Measurements from ENCODE around the gene MEMO1.
"Not testable (repeated sequence)": the region's sequence is repeated elsewhere in the genome, so short reads cannot be mapped to it uniquely, and the experiment has no call there.

Gene MEMO1

DNA sequence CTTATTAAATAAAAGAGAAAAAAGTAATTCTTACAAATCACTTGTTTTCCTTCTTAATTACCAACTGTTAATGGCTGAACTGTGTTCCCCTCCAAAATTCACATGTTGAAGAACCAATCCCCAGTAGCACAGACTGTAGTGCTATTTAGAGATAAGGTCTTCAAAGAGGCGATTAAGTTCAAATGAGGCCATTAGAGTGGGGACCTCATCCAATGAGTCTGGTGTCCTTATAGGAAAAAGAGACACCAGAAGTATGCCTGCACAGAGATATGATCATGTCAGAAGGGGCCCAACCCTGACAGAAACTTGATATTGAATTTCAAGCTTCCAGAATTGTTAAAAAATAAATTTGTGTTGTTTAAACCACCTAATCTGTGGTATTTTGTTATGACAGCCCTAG lies 89.8 kb downstream of the MEMO1 start:
- no peaks in the 10 kb centered on the region for H3K9me3 ChIP-seq (replicated peaks in 1 of 11)
- H4K20me1 ChIP-seq = peaks cover 0 to 21% (median 6%) of the 10 kb centered on the region in 11 experiments; a peak in 7 of 22 replicates
- H3K27ac ChIP-seq = no peak overlapping the region
- H3K4me1 ChIP-seq = 0 out of 20 replicates have a peak, but pooled peaks cover 0 to 3% (median 0%) of the 10 kb centered on the region in 10 experiments
- no peak overlapping the region for H3K4me2 ChIP-seq
- H3K9ac ChIP-seq = no peak overlapping the region
- no peak for TF ChIP-seq Cebpa-rat (IDR thresholded peaks at IDR 0.05)
- no peaks in the 10 kb centered on the region for H3K27me3 ChIP-seq
- H3K36me3 ChIP-seq = peaks cover 58 to 89% (median 77%) of the 10 kb centered on the region in 11 experiments
- H3K4me3 ChIP-seq = no peak overlapping the region

DNA sequence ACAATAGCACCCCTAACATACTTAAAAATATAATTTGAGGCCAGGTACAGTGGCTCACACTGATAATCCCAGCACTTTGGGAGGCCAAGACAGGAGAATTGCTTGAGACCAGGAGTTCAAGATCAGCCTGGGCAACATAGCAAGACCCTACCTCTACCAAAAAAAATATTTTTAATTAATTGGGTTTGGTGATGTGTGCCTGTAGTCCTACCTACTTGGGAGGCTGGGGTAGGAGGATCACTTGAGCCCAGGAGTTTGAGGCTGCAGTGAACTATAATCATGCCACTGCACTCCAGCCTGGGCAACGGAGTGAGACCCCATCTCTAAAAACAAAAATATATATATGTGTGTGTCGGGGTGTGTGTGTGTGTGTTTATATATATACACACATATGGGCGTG lies 91.3 kb downstream of the MEMO1 start:
- Histone ChIP-seq H3K4me1 (peaks cover 0 to 18% (median 0%) of the 10 kb centered on the region in 10 experiments; a peak in 5 of 20 replicates), H3K9ac (no peak overlapping the region), H4K20me1 (peaks cover 0 to 29% (median 11%) of the 10 kb centered on the region in 11 experiments; a peak in 9 of 22 replicates), H3K27me3 (no peaks in the 10 kb centered on the region), H3K4me2 (no peak overlapping the region), H3K27ac (no peak overlapping the region), H3K9me3 (replicated peaks in 1 of 11) (no peaks in the 10 kb centered on the region), H3K4me3 (no peak overlapping the region), H3K36me3 (peaks cover 53 to 90% (median 77%) of the 10 kb centered on the region in 11 experiments)
- TF ChIP-seq Cebpa-rat (IDR thresholded peaks at IDR 0.05) = no peak

DNA sequence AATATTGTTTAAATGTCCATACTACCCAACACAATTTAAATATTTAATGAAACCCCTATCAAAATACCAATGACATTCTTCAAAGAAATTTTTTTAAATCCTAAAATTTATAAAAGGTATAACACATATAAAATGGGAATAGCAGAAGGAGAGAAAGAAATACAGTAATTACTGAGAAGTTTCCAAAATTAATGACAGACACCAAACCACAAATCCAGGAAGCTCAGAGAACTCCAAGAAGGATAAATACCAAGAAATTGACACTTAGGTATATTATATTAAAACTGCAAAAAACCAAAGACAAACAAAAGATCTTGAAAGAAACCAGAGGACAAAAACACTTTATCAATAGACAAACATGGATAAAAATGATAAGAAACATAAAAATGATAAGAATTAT lies 101.1 kb downstream of the MEMO1 start:
- Histone ChIP-seq H3K36me3 (peaks cover 53 to 91% (median 86%) of the 10 kb centered on the region in 11 experiments), H3K9ac (no peak overlapping the region), H3K4me1 (peaks cover 0 to 3% (median 0%) of the 10 kb centered on the region in 10 experiments; a peak in 5 of 20 replicates), H3K27me3 (no peaks in the 10 kb centered on the region), H3K4me2 (no peak overlapping the region), H3K4me3 (no peak overlapping the region), H3K9me3 (replicated peaks in 1 of 11) (peaks cover 0 to 4% (median 0%) of the 10 kb centered on the region in 11 experiments; a peak in 3 of 22 replicates), H4K20me1 (peaks cover 0 to 27% (median 0%) of the 10 kb centered on the region in 11 experiments; a peak in 4 of 22 replicates), H3K27ac (no peak overlapping the region)
- no peak for TF ChIP-seq Cebpa-rat (IDR thresholded peaks at IDR 0.05)

DNA sequence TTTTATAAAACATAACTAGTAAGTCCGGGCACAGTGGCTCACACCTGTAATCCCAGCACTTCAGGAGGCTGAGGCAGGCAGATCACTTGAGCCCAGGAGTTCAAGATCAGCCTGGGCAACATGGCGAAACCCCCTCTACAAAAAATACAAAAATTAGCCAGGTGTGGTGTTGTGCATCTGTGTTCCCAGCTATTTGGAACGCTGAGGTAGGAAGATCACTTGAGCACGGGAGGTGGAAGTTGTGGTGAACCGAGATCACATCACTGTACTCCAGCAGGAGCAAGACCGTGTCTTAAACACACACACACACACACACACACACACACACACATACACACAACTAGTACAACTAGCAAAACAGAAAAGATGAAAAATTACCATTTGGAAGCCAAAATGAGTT lies 103.3 kb downstream of the MEMO1 start:
- Histone ChIP-seq H3K36me3 (peaks cover 50 to 84% (median 75%) of the 10 kb centered on the region in 11 experiments), H3K4me1 (peaks cover 0 to 17% (median 7%) of the 10 kb centered on the region in 10 experiments; a peak in 10 of 20 replicates), H4K20me1 (peaks cover 0 to 23% (median 0%) of the 10 kb centered on the region in 11 experiments; a peak in 3 of 22 replicates)
- H3K9me3 ChIP-seq (replicated peaks in 1 of 11); H3K4me3 ChIP-seq; H3K4me2 ChIP-seq; H3K27ac ChIP-seq; H3K27me3 ChIP-seq; H3K9ac ChIP-seq: not testable (repeated sequence)

DNA sequence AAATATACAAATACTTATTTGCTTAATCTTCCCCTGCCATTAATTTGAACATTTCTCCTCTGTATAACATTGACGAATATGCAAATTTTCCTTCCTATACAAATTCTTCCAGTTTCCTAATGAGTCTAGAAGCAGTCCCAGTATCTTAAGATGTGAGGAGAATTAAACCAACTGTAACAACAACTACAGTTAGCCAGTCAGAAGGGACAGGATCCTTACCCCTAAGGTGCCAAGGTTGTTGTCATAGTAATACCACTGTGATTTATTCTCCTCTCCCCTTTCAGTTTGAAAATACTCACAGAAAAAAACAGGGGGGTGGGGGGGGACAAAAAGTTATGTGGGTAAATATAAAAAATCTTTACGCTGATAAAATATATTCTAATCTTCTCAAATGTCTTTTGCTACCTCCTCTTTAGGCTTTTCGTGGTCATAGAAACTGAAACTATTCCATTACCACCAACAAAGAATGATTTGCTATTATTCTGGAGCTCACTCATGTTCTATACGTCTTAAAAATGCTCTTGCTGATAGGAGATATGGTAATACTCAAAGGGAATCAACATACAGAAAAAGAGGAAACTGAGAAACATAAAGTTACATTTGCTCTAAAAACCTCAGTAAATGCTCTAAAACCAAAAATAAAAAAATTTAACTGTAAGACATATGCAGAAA lies 107.6 kb downstream of the MEMO1 start:
- Histone ChIP-seq H3K27ac (peak overlapping the region in 6 of 11 experiments; percentile 8 to 26 (median 20); a peak in 4 of 22 replicates), H3K36me3 (peaks cover 67 to 93% (median 83%) of the 10 kb centered on the region in 11 experiments)

DNA sequence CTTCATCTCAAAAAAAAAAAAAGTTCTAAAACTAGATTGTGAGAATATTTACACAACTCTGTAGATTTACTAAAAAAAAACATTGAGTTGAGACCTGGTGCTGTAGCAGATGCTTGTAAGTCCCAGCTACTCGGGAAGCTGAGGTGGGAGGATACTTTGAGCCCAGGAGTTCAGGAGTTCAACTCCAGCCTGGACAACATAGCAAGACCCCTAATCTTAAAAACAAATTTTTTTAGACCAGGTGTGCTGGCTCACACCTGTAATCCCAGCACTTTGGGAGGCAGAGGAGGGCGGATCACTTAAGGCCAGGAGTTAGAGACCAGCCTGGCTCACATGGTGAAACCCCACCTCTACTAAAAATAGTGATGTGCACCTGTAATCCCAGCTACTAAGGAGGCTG lies 108.9 kb downstream of the MEMO1 start:
- H3K9me3 ChIP-seq (replicated peaks in 1 of 11) = peaks cover 50 to 55% (median 54%) of the 10 kb centered on the region in 11 experiments
- H3K27ac ChIP-seq = no peak overlapping the region
- H3K4me2 ChIP-seq = no peak overlapping the region
- H3K36me3 ChIP-seq = peaks cover 70 to 93% (median 85%) of the 10 kb centered on the region in 11 experiments
- peaks cover 0 to 23% (median 0%) of the 10 kb centered on the region in 11 experiments; a peak in 2 of 22 replicates for H4K20me1 ChIP-seq
- no peak overlapping the region for H3K4me3 ChIP-seq
- no peaks in the 10 kb centered on the region for H3K27me3 ChIP-seq
- TF ChIP-seq Cebpa-rat (IDR thresholded peaks at IDR 0.05) = no peak
- H3K4me1 ChIP-seq = peaks cover 0 to 17% (median 7%) of the 10 kb centered on the region in 10 experiments; a peak in 10 of 20 replicates
- no peak overlapping the region for H3K9ac ChIP-seq

More for the DNA sequence above, 107.6 kb downstream of the MEMO1 start:
- TF ChIP-seq Cebpa-rat (IDR thresholded peaks at IDR 0.05) = no peak
- Histone ChIP-seq H3K4me3 (no peak overlapping the region), H3K9ac (no peak overlapping the region), H3K9me3 (replicated peaks in 1 of 11) (peaks cover 36 to 42% (median 40%) of the 10 kb centered on the region in 11 experiments), H4K20me1 (peaks cover 0 to 23% (median 0%) of the 10 kb centered on the region in 11 experiments; a peak in 2 of 22 replicates), H3K4me1 (peaks cover 0 to 17% (median 7%) of the 10 kb centered on the region in 10 experiments; a peak in 10 of 20 replicates), H3K27me3 (no peaks in the 10 kb centered on the region), H3K4me2 (peak overlapping the region in 5 of 11 experiments; percentile 8 to 31 (median 18); a peak in 3 of 22 replicates)

DNA sequence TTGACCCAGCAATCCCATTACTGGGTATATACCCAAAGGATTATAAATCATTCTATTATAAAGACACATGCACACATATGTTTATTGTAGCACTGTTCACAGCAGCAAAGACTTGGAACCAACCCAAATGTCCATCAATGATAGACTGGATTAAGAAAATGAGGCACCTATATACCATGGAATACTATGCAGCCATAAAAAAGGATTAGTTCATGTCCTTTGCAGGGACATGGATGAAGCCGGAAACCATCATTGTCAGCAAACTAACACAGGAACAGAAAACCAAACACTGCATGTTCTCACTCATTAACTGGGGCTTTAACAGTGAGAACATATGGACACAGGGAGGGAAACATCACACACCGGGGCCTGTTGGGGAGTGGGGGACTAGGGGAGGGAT lies 110.7 kb downstream of the MEMO1 start:
- H3K27ac ChIP-seq, H3K4me3 ChIP-seq, H3K9ac ChIP-seq, H3K27me3 ChIP-seq, H3K4me2 ChIP-seq: not testable (repeated sequence)
- H3K9me3 ChIP-seq (replicated peaks in 1 of 11) = peaks cover 52 to 68% (median 58%) of the 10 kb centered on the region in 11 experiments
- H3K36me3 ChIP-seq = peaks cover 64 to 93% (median 83%) of the 10 kb centered on the region in 11 experiments
- peaks cover 0 to 21% (median 0%) of the 10 kb centered on the region in 11 experiments; a peak in 2 of 22 replicates for H4K20me1 ChIP-seq
- H3K4me1 ChIP-seq = peaks cover 0 to 20% (median 7%) of the 10 kb centered on the region in 10 experiments; a peak in 12 of 20 replicates

DNA sequence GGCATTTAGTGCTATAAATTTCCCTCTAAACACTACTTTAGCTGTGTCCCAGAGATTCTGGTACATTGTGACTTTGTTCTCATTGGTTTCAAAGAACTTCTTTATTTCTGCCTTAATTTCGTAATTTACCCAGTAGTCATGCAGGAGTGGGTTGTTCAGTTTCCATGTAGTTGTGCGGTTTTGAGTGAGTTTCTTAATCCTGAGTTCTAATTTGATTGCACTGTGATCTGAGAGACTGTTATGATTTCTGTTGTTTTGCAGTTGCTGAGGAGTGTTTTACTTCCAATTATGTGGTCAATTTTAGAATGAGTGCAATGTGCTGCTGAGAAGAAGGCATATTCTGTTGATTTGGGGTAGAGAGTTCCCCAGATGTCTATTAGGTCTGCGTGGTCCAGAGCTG lies 112.5 kb downstream of the MEMO1 start:
- not testable (repeated sequence) for H3K27me3 ChIP-seq, H3K27ac ChIP-seq, H3K9ac ChIP-seq, H3K4me3 ChIP-seq, H3K4me2 ChIP-seq
- Histone ChIP-seq H3K4me1 (peaks cover 10 to 22% (median 17%) of the 10 kb centered on the region in 10 experiments), H4K20me1 (peaks cover 0 to 15% (median 0%) of the 10 kb centered on the region in 11 experiments; a peak in 5 of 22 replicates), H3K9me3 (replicated peaks in 1 of 11) (peaks cover 52 to 68% (median 58%) of the 10 kb centered on the region in 11 experiments), H3K36me3 (peaks cover 58 to 88% (median 78%) of the 10 kb centered on the region in 11 experiments)

DNA sequence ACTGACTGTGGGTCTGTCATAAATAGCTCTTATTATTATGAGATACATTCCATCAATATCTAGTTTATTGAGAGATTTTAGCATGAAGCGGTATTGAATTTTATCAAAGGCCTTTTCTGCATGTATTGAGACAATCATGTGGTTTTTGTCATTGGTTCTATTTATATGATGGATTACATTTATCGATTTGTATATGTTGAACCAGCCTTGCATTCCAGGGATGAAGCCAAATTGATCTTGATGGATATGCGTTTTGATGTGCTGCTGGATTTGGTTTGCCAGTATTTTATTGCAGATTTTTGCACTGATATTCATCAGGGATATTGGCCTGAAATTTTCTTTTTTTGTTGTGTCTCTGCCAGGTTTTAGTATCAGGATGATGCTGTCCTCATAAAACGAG lies 113.5 kb downstream of the MEMO1 start:
- H3K4me2 ChIP-seq, H3K4me3 ChIP-seq, H3K9ac ChIP-seq, H3K27ac ChIP-seq, H3K27me3 ChIP-seq: not testable (repeated sequence)
- Histone ChIP-seq H4K20me1 (peaks cover 0 to 20% (median 0%) of the 10 kb centered on the region in 11 experiments; a peak in 4 of 22 replicates), H3K9me3 (replicated peaks in 1 of 11) (peaks cover 52 to 68% (median 57%) of the 10 kb centered on the region in 11 experiments), H3K4me1 (peaks cover 15 to 32% (median 24%) of the 10 kb centered on the region in 10 experiments), H3K36me3 (peaks cover 54 to 83% (median 74%) of the 10 kb centered on the region in 11 experiments)
